Thoracic aorta (tissue), 2 donors: ENCODE measurements around the gene CRADD. TPM values are rescaled to one million over a fixed set of nuclear protein-coding genes. Genes with fewer than 3 reads are reported as not detected.

Experiments
- ATAC-seq: fragments of 150-250 bp; one replicate; pipeline ENCODE4 v1.8.0; 2017; ENCODE audit warnings: low read depth; ENCODE audit not compliant: insufficient number of reproducible peaks, low FRiP score
- DNase-seq: peaks from one replicate; pipeline ENCODE4 v3.0.0-alpha.2; 2020; ENCODE audit warnings: low spot score
- H3K27ac ChIP-seq, 2 donors: fragments of 200-600 bp; sonication (generic); 1 replicate in 1 of 2; 2 replicates in 1 of 2; pipeline ENCODE4 v1.5.1; 2016; ENCODE audit warnings: mild to moderate bottlenecking in 2 of 2, moderate library complexity in 2 of 2
- H3K27me3 ChIP-seq: fragments of 200-600 bp; sonication (generic); replicated peaks from 2 replicates; pipeline ENCODE4 v1.6.0; 2016; ENCODE audit warnings: mild to moderate bottlenecking; ENCODE audit not compliant: insufficient read depth
- H3K36me3 ChIP-seq: fragments of 200-600 bp; sonication (generic); one replicate; pipeline ENCODE4 v1.5.1; 2016
- H3K4me1 ChIP-seq, 2 donors: fragments of 200-600 bp; sonication (generic); 1 replicate in 1 of 2; 2 replicates in 1 of 2; pipeline versions ENCODE4 v1.5.1 to v1.6.0; 2016; ENCODE audit warnings: low read depth in 2 of 2, mild to moderate bottlenecking in 1 of 2; ENCODE audit not compliant: control insufficient read depth in 1 of 2
- H3K4me3 ChIP-seq: fragments of 200-600 bp; sonication (generic); 2 replicates; pipeline ENCODE4 v1.5.1; 2016; ENCODE audit warnings: mild to moderate bottlenecking
- H3K9me3 ChIP-seq: fragments of 200-600 bp; sonication (generic); 2 replicates; pipeline ENCODE4 v1.5.1; 2016
- total RNA-seq, 2 donors: library from RNA; depleted of rRNA; stranded (reverse); fragments of >200 nt; gene quantifications; one replicate each; pipeline versions ENCODE4 v1.1.0 to v1.2.3, GENCODE V29; 2016
- TF ChIP-seq, protein P1 (sequence below): fragments of 200-600 bp; sonication (generic); IDR thresholded peaks from one replicate; pipeline ENCODE4 v1.5.1; 2019; ENCODE audit warnings: antibody characterized with exemption

Gene CRADD
- total RNA-seq, 2 donors from 2014 or later = 33.0 to 57.9 TPM

DNA sequence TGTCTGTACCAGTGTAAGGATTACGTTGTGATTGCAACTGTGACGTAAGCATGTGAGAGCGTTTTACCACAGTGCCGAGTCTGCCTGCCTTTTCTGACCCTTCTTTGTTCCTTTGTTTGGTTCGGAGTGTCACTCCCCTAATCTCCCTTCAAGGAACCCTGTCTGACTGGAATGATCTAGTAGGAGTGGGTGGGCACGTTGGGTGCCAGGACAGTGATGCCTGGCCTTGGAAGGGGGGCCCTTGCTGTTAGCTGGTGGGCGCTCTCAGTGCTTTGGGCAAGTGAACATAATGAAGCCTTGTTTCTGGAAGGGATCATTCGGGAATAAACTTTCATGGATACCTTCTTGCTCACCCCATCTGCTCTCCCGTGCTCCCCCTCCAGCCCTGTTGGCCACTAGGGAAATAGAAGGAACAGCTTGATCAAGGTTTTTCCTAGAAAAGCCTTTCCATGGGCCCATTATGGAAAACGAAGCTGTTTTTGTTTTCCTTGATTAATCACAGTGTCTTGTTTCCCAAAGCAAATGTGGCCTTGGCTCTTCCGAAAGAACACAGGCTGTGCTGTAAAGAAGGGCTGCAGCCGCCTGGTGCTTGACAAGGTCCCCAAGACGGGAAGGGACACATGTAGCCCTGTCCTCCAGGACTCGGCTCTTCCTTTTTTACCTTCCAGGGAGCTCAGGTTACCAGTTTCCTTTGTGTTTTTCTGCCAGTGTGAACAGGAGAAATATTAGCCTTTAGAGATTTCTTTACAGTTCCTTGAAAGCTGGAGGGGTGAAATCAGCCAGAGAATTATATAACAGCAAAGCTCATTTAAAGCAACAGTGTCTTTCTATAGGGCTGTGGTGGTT is 215.5 kb downstream of the CRADD start:
- DNase-seq (no peak), ATAC-seq (no peak)
- Histone ChIP-seq H3K4me3 (no peak overlapping the region), H3K4me1 (peaks cover 6 to 29% of the 10 kb centered on the region in 2 donors), H3K36me3 (no peaks in the 10 kb centered on the region), H3K27ac (no peak overlapping the region), H3K9me3 (no peaks in the 10 kb centered on the region), H3K27me3 (no peaks in the 10 kb centered on the region)
- TF ChIP-seq, protein P1, sequence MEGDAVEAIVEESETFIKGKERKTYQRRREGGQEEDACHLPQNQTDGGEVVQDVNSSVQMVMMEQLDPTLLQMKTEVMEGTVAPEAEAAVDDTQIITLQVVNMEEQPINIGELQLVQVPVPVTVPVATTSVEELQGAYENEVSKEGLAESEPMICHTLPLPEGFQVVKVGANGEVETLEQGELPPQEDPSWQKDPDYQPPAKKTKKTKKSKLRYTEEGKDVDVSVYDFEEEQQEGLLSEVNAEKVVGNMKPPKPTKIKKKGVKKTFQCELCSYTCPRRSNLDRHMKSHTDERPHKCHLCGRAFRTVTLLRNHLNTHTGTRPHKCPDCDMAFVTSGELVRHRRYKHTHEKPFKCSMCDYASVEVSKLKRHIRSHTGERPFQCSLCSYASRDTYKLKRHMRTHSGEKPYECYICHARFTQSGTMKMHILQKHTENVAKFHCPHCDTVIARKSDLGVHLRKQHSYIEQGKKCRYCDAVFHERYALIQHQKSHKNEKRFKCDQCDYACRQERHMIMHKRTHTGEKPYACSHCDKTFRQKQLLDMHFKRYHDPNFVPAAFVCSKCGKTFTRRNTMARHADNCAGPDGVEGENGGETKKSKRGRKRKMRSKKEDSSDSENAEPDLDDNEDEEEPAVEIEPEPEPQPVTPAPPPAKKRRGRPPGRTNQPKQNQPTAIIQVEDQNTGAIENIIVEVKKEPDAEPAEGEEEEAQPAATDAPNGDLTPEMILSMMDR = no peak

DNA sequence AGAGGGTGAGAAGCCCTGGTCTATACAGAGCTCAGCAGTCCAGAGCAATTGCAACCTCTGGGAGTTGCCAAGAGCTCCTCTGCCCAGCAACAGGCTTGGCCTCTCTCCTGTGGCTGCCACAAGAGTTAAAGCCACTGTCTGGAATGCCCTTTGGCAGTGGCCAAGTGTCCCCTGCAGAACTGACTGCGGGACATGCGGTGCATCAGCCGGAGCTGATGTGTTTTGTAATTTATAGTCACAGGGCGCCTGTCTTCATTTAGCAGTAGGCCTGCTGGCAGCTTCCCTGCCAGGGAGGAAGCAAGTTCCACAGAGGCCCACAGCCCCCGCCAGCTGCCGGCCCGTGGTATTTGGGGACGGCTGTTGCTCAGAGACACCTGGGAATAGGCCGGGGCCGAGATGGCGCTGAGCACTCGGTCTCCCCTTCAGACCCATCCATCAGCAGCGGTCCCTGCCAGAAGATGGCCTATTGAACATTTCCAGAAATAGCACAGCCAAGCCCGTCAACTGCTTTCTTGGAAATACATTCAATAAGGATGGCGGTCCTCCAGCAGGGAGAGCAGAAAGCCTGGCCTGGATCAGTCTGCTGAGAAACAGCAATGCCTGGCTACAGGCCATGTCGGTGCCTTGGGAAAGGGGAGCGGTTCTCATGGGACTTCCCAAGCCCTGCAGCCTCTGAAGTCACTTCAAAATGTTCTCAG is 217.4 kb downstream of the CRADD start:
- H3K4me3 ChIP-seq = peak overlapping the region; percentile 26
- peak; percentile 74 for ATAC-seq

DNA sequence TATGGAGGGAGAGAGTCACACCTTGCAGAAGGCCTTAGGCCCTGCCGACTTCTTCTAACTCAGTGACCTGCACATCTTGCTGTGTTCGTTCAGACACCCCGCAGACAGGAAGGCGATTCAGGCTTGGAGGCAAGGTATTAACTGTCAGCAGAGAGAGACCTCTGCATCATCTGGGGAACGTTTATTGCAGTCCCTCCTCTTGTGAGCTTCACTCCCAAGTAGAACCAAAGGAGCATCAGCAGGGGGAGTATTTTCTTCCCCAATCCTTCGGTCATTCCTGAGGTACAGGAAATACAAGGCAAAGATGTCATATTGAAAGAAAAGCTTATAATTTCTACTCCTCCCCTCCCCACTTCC is 217.9 kb downstream of the CRADD start:
- DNase-seq = no peak
- no peaks in the 10 kb centered on the region for H3K36me3 ChIP-seq
- H3K27ac ChIP-seq = peak overlapping the region; percentile 69 to 79
- peak overlapping the region; percentile 26 for H3K4me3 ChIP-seq
- H3K9me3 ChIP-seq = no peaks in the 10 kb centered on the region
- H3K27me3 ChIP-seq = no peaks in the 10 kb centered on the region
- peaks cover 6 to 29% of the 10 kb centered on the region in 2 donors for H3K4me1 ChIP-seq
- TF ChIP-seq, protein P1 = no peak
- ATAC-seq = no peak

More for the DNA sequence above, 217.4 kb downstream of the CRADD start:
- Histone ChIP-seq H3K27me3 (no peaks in the 10 kb centered on the region), H3K9me3 (no peaks in the 10 kb centered on the region), H3K27ac (peak overlapping the region; percentile 69 to 79), H3K36me3 (no peaks in the 10 kb centered on the region), H3K4me1 (peaks cover 6 to 29% of the 10 kb centered on the region in 2 donors)
- DNase-seq = peak; percentile 75
- TF ChIP-seq, protein P1 = no peak

DNA sequence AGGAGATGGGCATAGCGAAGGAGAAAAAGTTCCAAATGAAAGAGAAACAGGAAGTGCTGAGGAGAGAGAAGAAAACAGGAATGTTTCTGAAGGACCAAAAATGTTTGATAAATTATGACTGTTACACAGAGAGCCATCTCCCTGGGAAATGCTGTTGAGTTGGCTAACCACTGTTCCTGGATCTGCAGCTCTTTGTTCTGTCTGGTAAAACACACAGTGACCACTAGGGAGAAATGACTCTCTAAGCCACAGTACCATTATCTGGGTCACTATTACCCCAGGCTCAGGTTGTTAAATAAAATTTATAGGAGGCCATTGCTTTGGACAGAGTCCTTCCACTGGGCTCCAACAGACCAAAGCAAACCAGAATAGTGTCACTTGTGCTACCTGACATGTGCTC is 219.3 kb downstream of the CRADD start:
- DNase-seq (no peak), ATAC-seq (no peak)
- no peak overlapping the region for H3K27ac ChIP-seq
- TF ChIP-seq, protein P1 = peak; percentile 29
- H3K36me3 ChIP-seq = no peaks in the 10 kb centered on the region
- H3K4me3 ChIP-seq = no peak overlapping the region
- H3K27me3 ChIP-seq = no peaks in the 10 kb centered on the region
- H3K9me3 ChIP-seq = no peaks in the 10 kb centered on the region
- H3K4me1 ChIP-seq = peaks cover 6 to 29% of the 10 kb centered on the region in 2 donors

DNA sequence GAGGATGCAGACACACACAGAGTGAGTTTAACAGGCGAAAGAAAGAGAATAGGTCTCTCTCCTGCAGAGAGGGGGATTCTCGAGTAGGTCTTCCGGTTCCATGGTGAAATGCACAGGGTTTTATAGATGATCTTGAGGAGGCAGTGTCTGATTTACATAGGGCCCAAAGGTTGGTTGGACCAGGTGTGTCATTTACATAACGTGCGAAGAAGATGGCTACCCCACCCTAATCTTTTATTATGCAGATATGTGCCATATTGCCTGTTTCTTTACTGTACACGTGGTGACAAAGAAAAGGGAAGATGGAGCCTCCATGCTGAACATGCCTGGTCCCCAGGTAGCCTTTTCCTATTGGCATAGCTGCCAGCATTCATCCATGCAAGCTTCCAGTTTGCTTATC is 219.8 kb downstream of the CRADD start:
- peaks cover 6 to 29% of the 10 kb centered on the region in 2 donors for H3K4me1 ChIP-seq
- H3K27ac ChIP-seq = no peak overlapping the region
- ATAC-seq (no peak), DNase-seq (no peak)
- no peaks in the 10 kb centered on the region for H3K36me3 ChIP-seq
- no peak overlapping the region for H3K4me3 ChIP-seq
- no peaks in the 10 kb centered on the region for H3K27me3 ChIP-seq
- TF ChIP-seq, protein P1 = no peak
- no peaks in the 10 kb centered on the region for H3K9me3 ChIP-seq
